ENCODE results near the gene SUN3. TPM values are rescaled to one million over a fixed set of nuclear protein-coding genes. Genes with fewer than 3 reads are reported as not detected.

Gene SUN3
- total and polyA plus RNA-seq, 10 of the 15 experiments (the other 5 are each of a cell fraction or from before 2014, with no cell fraction given): 0.29 to 0.48 TPM; not detected in 8

GRCh38 chr7:47979145-47979831 is 49.6 kb downstream of the SUN3 start, which contains the start of gene HUS1 (continued):
- TF ChIP-seq PBX3 (IDR thresholded peaks at IDR 0.05; ENCODE audit: insufficient replicate concordance, low read depth, low read length): no peak
- TF ChIP-seq EP300 (IDR thresholded peaks at IDR 0.05; ENCODE audit: borderline replicate concordance in 1 of 2, control insufficient read depth in 1 of 2, low read depth in 2 of 2, low read length in 2 of 2): no peak
- peak; percentile 79 for TF ChIP-seq GATAD2B (conservative IDR thresholded peaks at IDR 0.05; ENCODE audit: low read depth)
- TF ChIP-seq FOS (IDR thresholded peaks at IDR 0.05; ENCODE audit: borderline replicate concordance, extremely low read depth, insufficient read length): no peak
- peak; percentile 87 for TF ChIP-seq ZNF207 (IDR thresholded peaks at IDR 0.05; ENCODE audit: borderline replicate concordance)

- Histone ChIP-seq H3K4me1 (ENCODE audit: control insufficient read depth, insufficient read depth, low read length) (peaks cover 4% of the 10 kb centered on the region; the same call in 1 of the 2 replicates), H2AFZ (ENCODE audit: control insufficient read depth, low read depth, low read length) (peak overlapping the region; percentile 76), H4K20me1 (ENCODE audit: control insufficient read depth, insufficient read depth) (no peaks in the 10 kb centered on the region), H3K36me3 (ENCODE audit: control insufficient read depth in 2 of 2, insufficient read depth in 2 of 2, low read length in 1 of 2) (peaks cover 0 to 11% of the 10 kb centered on the region in 2 experiments; a peak in 2 of 4 replicates), H3K4me2 (ENCODE audit: control insufficient read depth, insufficient read depth) (peak overlapping the region; percentile 96), H3K9me3 (replicated peaks; ENCODE audit: control insufficient read depth, insufficient read depth, low read length) (no peaks in the 10 kb centered on the region), H3K9ac (ENCODE audit: control insufficient read depth, insufficient read depth, low read length) (peak overlapping the region; percentile 88), H3K79me2 (ENCODE audit: control insufficient read depth, insufficient read depth, low read length) (peaks cover 10% of the 10 kb centered on the region), H3K27me3 (replicated peaks in 1 of 2; ENCODE audit: control insufficient read depth in 2 of 2, insufficient read depth in 2 of 2, low read length in 1 of 2) (no peaks in the 10 kb centered on the region), H3K4me3 (peak overlapping the region; percentile 73), H3K27ac (ENCODE audit: control insufficient read depth, insufficient read depth) (peak overlapping the region; percentile 82)
- ChIA-PET POLR2A (no interaction called here), CTCF (interaction anchor here (0.6 to 2.3 kb wide), 6 partner anchors 10 to 1149 kb away, joined by 3 to 11 read pairs (median 4); no protein-coding TSS in a partner anchor), RAD21 (ENCODE audit: unreplicated experiment) (interaction anchor here (0.9 to 1.3 kb wide), 2 partner anchors 10 to 106 kb away, joined by 3 to 5 read pairs; no protein-coding TSS in a partner anchor), SMC1A (ENCODE audit: uncharacterized antibody, unreplicated experiment) (interaction anchor here (0.9 to 1.7 kb wide), 5 partner anchors 9 to 106 kb away, joined by 3 to 6 read pairs (median 4); no protein-coding TSS in a partner anchor)
- TF ChIP-seq ATF3 (IDR thresholded peaks at IDR 0.05; ENCODE audit: borderline replicate concordance, extremely low read depth, low read depth, low read length) (peak; percentile 34; the same call in 1 of the 2 replicates), CHD1 (IDR thresholded peaks at IDR 0.05; ENCODE audit: low read depth, low read length) (no peak)
- ATAC-seq: no peak
- DNase-seq (ENCODE audit: low read depth, low spot score): no peak
- BruUV-seq (replicated peaks): TSS peak; percentile 70
- WGBS (ENCODE audit: insufficient coverage, insufficient replicate concordance, low lambda C conversion rate, missing lambda C conversion rate): 1% methylated on average over 4 of the region's 4 CpGs
- no peak for FAIRE-seq
- intact Hi-C loops (cut with micrococcal nuclease; ENCODE audit: unreplicated experiment): loop anchor here (2.0 kb wide), 1 partner anchor 110 kb away; the partner anchor contains the start of gene UPP1
- in situ Hi-C loops (cut with MboI): no loop called here
These were observed 50.1 kb downstream of the SUN3 start for GRCh38 chr7:47978790-47979144.

Data from GM12878 (cell line).